Neuronal stem cell (in vitro differentiated cells): ENCODE results near the gene LYG2.

ENCODE experiments used
- DNase-seq: peaks from one replicate; pipeline ENCODE4 v3.0.0-alpha.2; 2013; ENCODE audit warnings: low spot score
- H2AFZ ChIP-seq: one replicate; pipeline ENCODE4 v1.6.1; 2013; ENCODE audit warnings: mild to moderate bottlenecking, low read length, inconsistent platforms
- H2AK5ac ChIP-seq: 2 replicates; pipeline ENCODE4 v1.6.1; 2013; ENCODE audit warnings: low read depth, mild to moderate bottlenecking, inconsistent platforms, low read length, moderate library complexity, mixed read lengths
- H2BK120ac ChIP-seq: 2 replicates; pipeline ENCODE4 v1.6.1; 2013; ENCODE audit warnings: low read depth, mild to moderate bottlenecking, inconsistent platforms, low read length, moderate library complexity, mixed read lengths
- H2BK12ac ChIP-seq: one replicate; pipeline ENCODE4 v1.6.1; 2013; ENCODE audit warnings: low read length, inconsistent platforms
- H2BK15ac ChIP-seq: 2 replicates; pipeline ENCODE4 v1.6.1; 2013; ENCODE audit warnings: mild to moderate bottlenecking, low read length, inconsistent platforms, mixed read lengths
- H2BK5ac ChIP-seq: one replicate; pipeline ENCODE4 v1.6.1; 2013; ENCODE audit warnings: inconsistent platforms, mild to moderate bottlenecking, low read length, moderate library complexity
- H3K14ac ChIP-seq: one replicate; pipeline ENCODE4 v1.6.1; 2013; ENCODE audit warnings: low read length, inconsistent platforms
- H3K18ac ChIP-seq: 2 replicates; pipeline ENCODE4 v1.6.1; 2013; ENCODE audit warnings: low read length, inconsistent platforms
- H3K23ac ChIP-seq: 2 replicates; pipeline ENCODE4 v1.6.1; 2013; ENCODE audit warnings: low read depth, mild to moderate bottlenecking, mixed read lengths, low read length, inconsistent platforms; ENCODE audit not compliant: poor library complexity
- H3K27ac ChIP-seq: replicated peaks from 3 replicates; pipeline ENCODE4 v1.5.1; 2013; ENCODE audit warnings: low read length, inconsistent platforms
- H3K27me3 ChIP-seq, 3 experiments: 2 replicates each; pipeline ENCODE4 v1.6.1; 2013; ENCODE audit warnings: low read length in 3 of 3, mild to moderate bottlenecking in 2 of 3, inconsistent platforms in 1 of 3, low read depth in 1 of 3, mixed read lengths in 1 of 3, moderate library complexity in 1 of 3; ENCODE audit not compliant: control insufficient read depth in 3 of 3, insufficient read depth in 3 of 3
- H3K36me3 ChIP-seq, 2 donors: replicated peaks in 1 of 2; 2 replicates each; pipeline ENCODE4 v1.6.1; 2013; ENCODE audit warnings: low read length in 2 of 2; ENCODE audit not compliant: control insufficient read depth in 2 of 2, insufficient read depth in 2 of 2
- H3K4ac ChIP-seq: 2 replicates; pipeline ENCODE4 v1.6.1; 2013; ENCODE audit warnings: inconsistent platforms, mild to moderate bottlenecking, low read length, moderate library complexity
- H3K4me1 ChIP-seq, 2 donors: 1 replicate in 1 of 2; 2 replicates in 1 of 2; pipeline ENCODE4 v1.6.1; 2013; ENCODE audit warnings: low read length in 2 of 2, low read depth in 1 of 2; ENCODE audit not compliant: control insufficient read depth in 2 of 2, insufficient read depth in 1 of 2
- H3K4me2 ChIP-seq: one replicate; pipeline ENCODE4 v1.6.1; 2013; ENCODE audit warnings: mild to moderate bottlenecking, low read length, inconsistent platforms; ENCODE audit not compliant: insufficient read depth, poor library complexity, severe bottlenecking
- H3K4me3 ChIP-seq, 2 donors: 2 replicates each; pipeline ENCODE4 v1.5.1; 2013; ENCODE audit warnings: low read length in 2 of 2, mild to moderate bottlenecking in 2 of 2, inconsistent platforms in 1 of 2, moderate library complexity in 1 of 2
- H3K79me1 ChIP-seq: one replicate; pipeline ENCODE4 v1.6.1; 2013; ENCODE audit warnings: low read depth, mild to moderate bottlenecking, inconsistent platforms, low read length, moderate library complexity
- H3K9ac ChIP-seq: one replicate; pipeline ENCODE4 v1.6.1; 2013; ENCODE audit warnings: mild to moderate bottlenecking, low read depth, low read length, inconsistent platforms; ENCODE audit not compliant: poor library complexity
- H3K9me3 ChIP-seq, 2 donors: replicated peaks in 1 of 2; 2 replicates each; pipeline versions ENCODE3 to v1.6.1; 2013; ENCODE audit warnings: low read length in 2 of 2, mild to moderate bottlenecking in 2 of 2, inconsistent platforms in 1 of 2, low read depth in 1 of 2, mixed read lengths in 1 of 2, moderate library complexity in 1 of 2; ENCODE audit not compliant: control insufficient read depth in 2 of 2, insufficient read depth in 1 of 2
- H4K8ac ChIP-seq: one replicate; pipeline ENCODE4 v1.6.1; 2013; ENCODE audit warnings: low read depth, mild to moderate bottlenecking, inconsistent platforms, low read length, moderate library complexity
- H4K91ac ChIP-seq: one replicate; pipeline ENCODE4 v1.6.1; 2013; ENCODE audit warnings: low read length, low read depth, mild to moderate bottlenecking, inconsistent platforms; ENCODE audit not compliant: poor library complexity
- WGBS, 2 donors: extraction: QIAGEN DNeasy Blood & Tissue Kit; methylation state at CpG; one replicate each; pipeline ENCODE4 v1.1.7; 2013; ENCODE audit warnings: missing lambda C conversion rate in 2 of 2, mixed read lengths in 1 of 2; ENCODE audit not compliant: insufficient read length in 2 of 2, insufficient replicate concordance in 1 of 2; ENCODE audit errors: extremely low coverage in 2 of 2; 5-methylcytosine and 5-hydroxymethylcytosine counted together

LYG2 gene

DNA sequence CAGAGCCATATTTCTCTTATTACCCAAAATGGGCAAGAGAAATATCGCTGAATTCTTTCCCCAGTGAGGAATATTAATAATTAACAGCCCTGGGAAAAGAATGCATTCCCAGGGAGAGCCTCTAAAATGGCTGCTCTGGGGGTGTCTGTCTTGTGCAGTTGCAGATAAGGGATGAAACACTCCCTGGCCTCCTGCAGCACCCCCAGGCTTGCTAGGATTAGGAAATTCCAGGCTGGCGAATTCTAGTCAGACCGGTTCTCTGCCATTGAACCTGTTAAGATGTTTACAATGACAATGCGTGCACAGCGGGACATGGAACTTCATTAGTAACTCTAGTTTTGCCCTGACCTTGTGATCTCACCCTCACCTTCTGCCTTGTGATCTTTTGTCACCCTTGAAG lies 50.0 kb downstream of the LYG2 start:
- Histone ChIP-seq H3K4me2 (no peak overlapping the region), H2BK120ac (no peak overlapping the region), H3K9me3 (peaks cover 0 to 8% of the 10 kb centered on the region in 2 donors), H3K36me3 (peaks cover 2 to 15% of the 10 kb centered on the region in 2 donors), H2BK12ac (no peak overlapping the region), H2AFZ (no peak overlapping the region), H4K8ac (no peak overlapping the region), H3K14ac (no peak overlapping the region), H3K4ac (no peak overlapping the region), H3K4me1 (no peaks in the 10 kb centered on the region), H2AK5ac (no peak overlapping the region), H4K91ac (no peak overlapping the region), H3K79me1 (no peaks in the 10 kb centered on the region), H3K18ac (no peak overlapping the region), H3K27ac (no peak overlapping the region), H3K9ac (no peak overlapping the region), H2BK15ac (no peak overlapping the region), H3K27me3 (no peaks in the 10 kb centered on the region), H3K4me3 (no peak overlapping the region), H3K23ac (no peak overlapping the region), H2BK5ac (no peak overlapping the region)
- no peak for DNase-seq
- no CpG with 5 or more reads among the region's 5 CpGs for WGBS, 2 donors

GRCh38 chr2:99201959-99202678 lies 53.3 kb downstream of the LYG2 start:
- Histone ChIP-seq H3K36me3 (peaks cover 8 to 44% of the 10 kb centered on the region in 2 donors), H3K79me1 (no peaks in the 10 kb centered on the region), H3K18ac (no peak overlapping the region), H3K9me3 (no peaks in the 10 kb centered on the region), H2BK15ac (no peak overlapping the region), H2BK120ac (no peak overlapping the region), H3K27ac (no peak overlapping the region), H2AFZ (no peak overlapping the region), H2AK5ac (no peak overlapping the region), H3K4ac (no peak overlapping the region), H3K4me2 (no peak overlapping the region), H3K9ac (no peak overlapping the region), H3K14ac (no peak overlapping the region), H2BK5ac (no peak overlapping the region), H2BK12ac (no peak overlapping the region), H3K4me1 (no peaks in the 10 kb centered on the region), H4K8ac (no peak overlapping the region), H4K91ac (no peak overlapping the region), H3K27me3 (no peaks in the 10 kb centered on the region), H3K23ac (no peak overlapping the region), H3K4me3 (no peak overlapping the region)
- DNase-seq: no peak
- WGBS, 2 donors: no CpG with 5 or more reads among the region's 4 CpGs

- Histone ChIP-seq H4K8ac (no peak overlapping the region), H2BK15ac (no peak overlapping the region), H3K18ac (no peak overlapping the region), H2BK120ac (no peak overlapping the region), H3K4me1 (no peaks in the 10 kb centered on the region), H2BK12ac (no peak overlapping the region), H3K36me3 (peaks cover 14 to 63% of the 10 kb centered on the region in 2 donors), H3K79me1 (no peaks in the 10 kb centered on the region), H3K9ac (no peak overlapping the region), H3K14ac (no peak overlapping the region), H2AK5ac (no peak overlapping the region), H3K4me2 (no peak overlapping the region), H3K4ac (no peak overlapping the region), H2AFZ (no peak overlapping the region), H3K23ac (no peak overlapping the region), H2BK5ac (no peak overlapping the region), H3K27me3 (no peaks in the 10 kb centered on the region), H3K9me3 (no peaks in the 10 kb centered on the region), H3K4me3 (no peak overlapping the region), H4K91ac (no peak overlapping the region), H3K27ac (no peak overlapping the region)
- no CpG with 5 or more reads among the region's 7 CpGs for WGBS, 2 donors
- no peak for DNase-seq
These were observed 55.2 kb downstream of the LYG2 start for GRCh38 chr2:99200076-99200800.

- DNase-seq: no peak
- no peak overlapping the region for H3K18ac ChIP-seq
- no peak overlapping the region for H4K8ac ChIP-seq
These were observed 57.2 kb downstream of the LYG2 start for GRCh38 chr2:99198103-99198841.

More at GRCh38 chr2:99198103-99198841, 57.2 kb downstream of the LYG2 start:
- Histone ChIP-seq H3K14ac (no peak overlapping the region), H3K79me1 (no peaks in the 10 kb centered on the region), H3K4me3 (no peak overlapping the region), H2BK120ac (no peak overlapping the region), H2BK5ac (no peak overlapping the region), H2AFZ (no peak overlapping the region), H3K4me1 (no peaks in the 10 kb centered on the region), H3K36me3 (peaks cover 14 to 83% of the 10 kb centered on the region in 2 donors), H3K27ac (no peak overlapping the region), H3K9me3 (no peaks in the 10 kb centered on the region), H3K23ac (no peak overlapping the region), H3K4ac (no peak overlapping the region), H2BK12ac (no peak overlapping the region), H3K9ac (no peak overlapping the region), H3K27me3 (no peaks in the 10 kb centered on the region), H3K4me2 (no peak overlapping the region), H4K91ac (no peak overlapping the region), H2AK5ac (no peak overlapping the region), H2BK15ac (no peak overlapping the region)
- WGBS, 2 donors: no CpG with 5 or more reads among the region's 6 CpGs
